ENCODE measurements around the gene AGPAT1. TPM values are rescaled to one million over a fixed set of nuclear protein-coding genes. Genes with fewer than 3 reads are reported as not detected.

The AGPAT1 gene
- total and polyA plus RNA-seq, 2 of the 13 experiments (the other 11 are each of a cell fraction or from before 2014, with no cell fraction given): 51.3 to 139 TPM

GRCh38 chr6:32195902-32196681 lies 20.2 kb upstream of the AGPAT1 start (continued):
- TF ChIP-seq, protein P1, sequence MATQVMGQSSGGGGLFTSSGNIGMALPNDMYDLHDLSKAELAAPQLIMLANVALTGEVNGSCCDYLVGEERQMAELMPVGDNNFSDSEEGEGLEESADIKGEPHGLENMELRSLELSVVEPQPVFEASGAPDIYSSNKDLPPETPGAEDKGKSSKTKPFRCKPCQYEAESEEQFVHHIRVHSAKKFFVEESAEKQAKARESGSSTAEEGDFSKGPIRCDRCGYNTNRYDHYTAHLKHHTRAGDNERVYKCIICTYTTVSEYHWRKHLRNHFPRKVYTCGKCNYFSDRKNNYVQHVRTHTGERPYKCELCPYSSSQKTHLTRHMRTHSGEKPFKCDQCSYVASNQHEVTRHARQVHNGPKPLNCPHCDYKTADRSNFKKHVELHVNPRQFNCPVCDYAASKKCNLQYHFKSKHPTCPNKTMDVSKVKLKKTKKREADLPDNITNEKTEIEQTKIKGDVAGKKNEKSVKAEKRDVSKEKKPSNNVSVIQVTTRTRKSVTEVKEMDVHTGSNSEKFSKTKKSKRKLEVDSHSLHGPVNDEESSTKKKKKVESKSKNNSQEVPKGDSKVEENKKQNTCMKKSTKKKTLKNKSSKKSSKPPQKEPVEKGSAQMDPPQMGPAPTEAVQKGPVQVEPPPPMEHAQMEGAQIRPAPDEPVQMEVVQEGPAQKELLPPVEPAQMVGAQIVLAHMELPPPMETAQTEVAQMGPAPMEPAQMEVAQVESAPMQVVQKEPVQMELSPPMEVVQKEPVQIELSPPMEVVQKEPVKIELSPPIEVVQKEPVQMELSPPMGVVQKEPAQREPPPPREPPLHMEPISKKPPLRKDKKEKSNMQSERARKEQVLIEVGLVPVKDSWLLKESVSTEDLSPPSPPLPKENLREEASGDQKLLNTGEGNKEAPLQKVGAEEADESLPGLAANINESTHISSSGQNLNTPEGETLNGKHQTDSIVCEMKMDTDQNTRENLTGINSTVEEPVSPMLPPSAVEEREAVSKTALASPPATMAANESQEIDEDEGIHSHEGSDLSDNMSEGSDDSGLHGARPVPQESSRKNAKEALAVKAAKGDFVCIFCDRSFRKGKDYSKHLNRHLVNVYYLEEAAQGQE (IDR thresholded peaks at IDR 0.05; ENCODE audit: borderline replicate concordance in 1 of 2, low read depth in 1 of 2, low read length in 2 of 2): no peak; a peak in 1 of 4 replicates
- TF ChIP-seq ONECUT2 (CRISPR knock-in tag; IDR thresholded peaks at IDR 0.05): no peak
- peak; percentile 82; the same call in 1 of the 2 replicates for TF ChIP-seq ZNF776 (CRISPR knock-in tag; IDR thresholded peaks at IDR 0.05)
- TF ChIP-seq ZNF18 (CRISPR knock-in tag; IDR thresholded peaks at IDR 0.05; ENCODE audit: insufficient replicate concordance): peak; percentile 49
- no peak for TF ChIP-seq ZNF629 (CRISPR knock-in tag; conservative IDR thresholded peaks at IDR 0.05)
- TF ChIP-seq CREM (IDR thresholded peaks at IDR 0.05): peak; percentile 93
- peak; percentile 71 for TF ChIP-seq CREM (CRISPR knock-in tag; IDR thresholded peaks at IDR 0.05)
- TF ChIP-seq KLF11 (CRISPR knock-in tag; IDR thresholded peaks at IDR 0.05): no peak
- TF ChIP-seq GFI1 (CRISPR knock-in tag; IDR thresholded peaks at IDR 0.05; ENCODE audit: borderline replicate concordance): 0 out of 2 replicates have a peak, but pooled peaks have one; percentile 3
- TF ChIP-seq CENPT (CRISPR knock-in tag; IDR thresholded peaks at IDR 0.05; ENCODE audit: low read depth): no peak; the same call in 1 of the 2 replicates
- peak; percentile 81; the same call in 1 of the 2 replicates for TF ChIP-seq BRCA1 (CRISPR knock-in tag; IDR thresholded peaks at IDR 0.05)
- TF ChIP-seq ZNF234 (CRISPR knock-in tag; conservative IDR thresholded peaks at IDR 0.05): no peak
- peak; percentile 46; the same call in 1 of the 2 replicates for TF ChIP-seq ZNF678 (CRISPR knock-in tag; IDR thresholded peaks at IDR 0.05)
- TF ChIP-seq ELF1 (CRISPR knock-in tag; IDR thresholded peaks at IDR 0.05): peak; percentile 76
- peak; percentile 40; the same call in 1 of the 2 replicates for TF ChIP-seq ZNF280B (CRISPR knock-in tag; IDR thresholded peaks at IDR 0.05; ENCODE audit: borderline replicate concordance)
- peak; percentile 93; the same call in 1 of the 2 replicates for TF ChIP-seq ZNF83 (CRISPR knock-in tag; IDR thresholded peaks at IDR 0.05; ENCODE audit: borderline replicate concordance)
- TF ChIP-seq ZNF780A (CRISPR knock-in tag; IDR thresholded peaks at IDR 0.05): no peak
- no peak; the same call in 1 of the 2 replicates for TF ChIP-seq ETV6 (CRISPR knock-in tag; conservative IDR thresholded peaks at IDR 0.05)
- TF ChIP-seq TEAD3 (CRISPR knock-in tag; optimal IDR thresholded peaks at IDR 0.05; ENCODE audit: borderline replicate concordance): no peak
- TF ChIP-seq SYNCRIP (IDR thresholded peaks at IDR 0.05; ENCODE audit: insufficient read depth, low read depth, low read length): no peak
- TF ChIP-seq ZNF772 (CRISPR knock-in tag; IDR thresholded peaks at IDR 0.05): peak; percentile 82
- TF ChIP-seq, protein P2, sequence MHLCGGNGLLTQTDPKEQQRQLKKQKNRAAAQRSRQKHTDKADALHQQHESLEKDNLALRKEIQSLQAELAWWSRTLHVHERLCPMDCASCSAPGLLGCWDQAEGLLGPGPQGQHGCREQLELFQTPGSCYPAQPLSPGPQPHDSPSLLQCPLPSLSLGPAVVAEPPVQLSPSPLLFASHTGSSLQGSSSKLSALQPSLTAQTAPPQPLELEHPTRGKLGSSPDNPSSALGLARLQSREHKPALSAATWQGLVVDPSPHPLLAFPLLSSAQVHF (CRISPR knock-in tag; IDR thresholded peaks at IDR 0.05): peak; percentile 69; the same call in 1 of the 2 replicates
